ENCODE data around the gene SH3PXD2B.

Gene SH3PXD2B

DNA sequence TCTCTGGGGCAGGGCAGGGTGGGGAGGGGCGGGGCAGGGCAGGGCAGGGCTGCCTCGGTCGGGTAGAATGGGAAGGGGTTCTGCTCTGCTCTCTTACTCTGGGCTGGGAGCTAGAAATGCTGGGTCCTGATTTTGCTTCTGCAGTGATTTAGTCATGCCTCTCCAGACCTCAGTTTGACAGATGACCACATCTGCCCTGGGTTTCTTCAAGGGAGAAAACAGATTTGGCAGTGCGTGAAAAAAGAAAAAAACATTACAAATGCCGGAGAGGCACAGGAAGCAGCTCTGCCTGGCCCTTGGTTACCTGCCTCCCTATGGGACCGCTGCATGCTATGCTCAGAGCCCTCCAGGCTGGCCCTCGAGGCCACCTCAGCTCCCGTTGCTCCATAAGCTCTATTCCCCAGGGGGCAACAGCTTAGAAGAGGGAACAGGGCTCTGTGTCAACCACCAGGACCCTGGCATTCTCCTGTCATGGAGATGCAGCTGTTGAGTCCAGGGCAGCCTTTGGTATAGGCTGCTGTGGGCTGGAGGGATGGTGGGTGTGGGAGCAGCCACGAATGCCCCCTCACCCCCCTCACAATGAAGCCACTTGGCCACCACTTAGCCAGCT, 117.5 kb downstream of the SH3PXD2B start:
- no peaks in the 10 kb centered on the region for H3K79me2 ChIP-seq (ENCODE audit: control insufficient read depth, low read length)
- no peaks in the 10 kb centered on the region for H3K4me1 ChIP-seq (ENCODE audit: control insufficient read depth, low read length)
- H3K36me3 ChIP-seq (ENCODE audit: control insufficient read depth, low read length), result no peaks in the 10 kb centered on the region
- H3K27me3 ChIP-seq (ENCODE audit: control insufficient read depth, low read length), result no peaks in the 10 kb centered on the region
- no peak overlapping the region for H3K27ac ChIP-seq (ENCODE audit: low read depth, low read length)
- H3K9me2 ChIP-seq (replicated peaks; ENCODE audit: control insufficient read depth, low read length), result no peaks in the 10 kb centered on the region
- no peaks in the 10 kb centered on the region for H3K9me3 ChIP-seq (ENCODE audit: control insufficient read depth, insufficient read depth, low read length)
- no peak overlapping the region for H3K4me2 ChIP-seq (ENCODE audit: low read length)
- no peaks in the 10 kb centered on the region for H4K20me1 ChIP-seq (ENCODE audit: control insufficient read depth, insufficient read depth, low read depth, low read length)
- TF ChIP-seq EZH2phosphoT487 (IDR thresholded peaks at IDR 0.05; ENCODE audit: borderline replicate concordance, low read length), result no peak
- no peak overlapping the region for H3K4me3 ChIP-seq (ENCODE audit: low read length)
- no peaks in the 10 kb centered on the region for H3F3A ChIP-seq (ENCODE audit: control insufficient read depth, insufficient read depth)

DNA sequence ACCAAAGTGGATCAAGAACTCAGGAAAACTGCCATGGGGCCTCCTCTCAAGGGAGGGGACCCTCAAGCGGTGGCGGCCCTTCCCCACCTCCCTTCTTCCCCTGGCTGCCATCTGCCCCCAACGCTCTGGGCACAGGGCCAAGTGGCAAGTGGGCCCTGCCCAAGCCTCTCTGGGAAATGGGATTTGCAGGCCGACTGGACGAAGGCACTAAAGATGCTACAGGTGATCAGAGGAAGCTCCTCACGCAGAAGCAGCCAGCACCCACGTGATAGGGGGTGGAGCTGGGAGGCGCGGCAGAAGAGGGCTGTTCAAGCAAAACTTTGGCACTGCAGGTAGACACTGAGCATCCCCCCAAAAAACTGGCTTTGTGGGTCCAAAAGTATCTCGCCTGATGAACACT, 118.1 kb downstream of the SH3PXD2B start:
- Histone ChIP-seq H3F3A (ENCODE audit: control insufficient read depth, insufficient read depth) (no peaks in the 10 kb centered on the region), H3K36me3 (ENCODE audit: control insufficient read depth, low read length) (no peaks in the 10 kb centered on the region), H3K27ac (ENCODE audit: low read depth, low read length) (no peak overlapping the region), H4K20me1 (ENCODE audit: control insufficient read depth, insufficient read depth, low read depth, low read length) (no peaks in the 10 kb centered on the region), H3K27me3 (ENCODE audit: control insufficient read depth, low read length) (no peaks in the 10 kb centered on the region), H3K4me2 (ENCODE audit: low read length) (no peak overlapping the region), H3K4me1 (ENCODE audit: control insufficient read depth, low read length) (no peaks in the 10 kb centered on the region), H3K79me2 (ENCODE audit: control insufficient read depth, low read length) (no peaks in the 10 kb centered on the region), H3K9me2 (replicated peaks; ENCODE audit: control insufficient read depth, low read length) (no peaks in the 10 kb centered on the region), H3K9me3 (ENCODE audit: control insufficient read depth, insufficient read depth, low read length) (no peaks in the 10 kb centered on the region), H3K4me3 (ENCODE audit: low read length) (no peak overlapping the region)
- TF ChIP-seq, protein P1, sequence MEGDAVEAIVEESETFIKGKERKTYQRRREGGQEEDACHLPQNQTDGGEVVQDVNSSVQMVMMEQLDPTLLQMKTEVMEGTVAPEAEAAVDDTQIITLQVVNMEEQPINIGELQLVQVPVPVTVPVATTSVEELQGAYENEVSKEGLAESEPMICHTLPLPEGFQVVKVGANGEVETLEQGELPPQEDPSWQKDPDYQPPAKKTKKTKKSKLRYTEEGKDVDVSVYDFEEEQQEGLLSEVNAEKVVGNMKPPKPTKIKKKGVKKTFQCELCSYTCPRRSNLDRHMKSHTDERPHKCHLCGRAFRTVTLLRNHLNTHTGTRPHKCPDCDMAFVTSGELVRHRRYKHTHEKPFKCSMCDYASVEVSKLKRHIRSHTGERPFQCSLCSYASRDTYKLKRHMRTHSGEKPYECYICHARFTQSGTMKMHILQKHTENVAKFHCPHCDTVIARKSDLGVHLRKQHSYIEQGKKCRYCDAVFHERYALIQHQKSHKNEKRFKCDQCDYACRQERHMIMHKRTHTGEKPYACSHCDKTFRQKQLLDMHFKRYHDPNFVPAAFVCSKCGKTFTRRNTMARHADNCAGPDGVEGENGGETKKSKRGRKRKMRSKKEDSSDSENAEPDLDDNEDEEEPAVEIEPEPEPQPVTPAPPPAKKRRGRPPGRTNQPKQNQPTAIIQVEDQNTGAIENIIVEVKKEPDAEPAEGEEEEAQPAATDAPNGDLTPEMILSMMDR (IDR thresholded peaks at IDR 0.05; ENCODE audit: low read depth, low read length, poor library complexity, severe bottlenecking), result no peak
- no peak for TF ChIP-seq EZH2phosphoT487 (IDR thresholded peaks at IDR 0.05; ENCODE audit: borderline replicate concordance, low read length)

- Histone ChIP-seq H3K9me2 (replicated peaks; ENCODE audit: control insufficient read depth, low read length) (no peaks in the 10 kb centered on the region), H4K20me1 (ENCODE audit: control insufficient read depth, insufficient read depth, low read depth, low read length) (no peaks in the 10 kb centered on the region), H3K4me1 (ENCODE audit: control insufficient read depth, low read length) (no peaks in the 10 kb centered on the region), H3K9me3 (ENCODE audit: control insufficient read depth, insufficient read depth, low read length) (no peaks in the 10 kb centered on the region), H3K4me3 (ENCODE audit: low read length) (no peak overlapping the region), H3K79me2 (ENCODE audit: control insufficient read depth, low read length) (no peaks in the 10 kb centered on the region), H3K27me3 (ENCODE audit: control insufficient read depth, low read length) (no peaks in the 10 kb centered on the region), H3K27ac (ENCODE audit: low read depth, low read length) (no peak overlapping the region), H3F3A (ENCODE audit: control insufficient read depth, insufficient read depth) (no peaks in the 10 kb centered on the region), H3K36me3 (ENCODE audit: control insufficient read depth, low read length) (no peaks in the 10 kb centered on the region), H3K4me2 (ENCODE audit: low read length) (no peak overlapping the region)
- TF ChIP-seq, protein P1 (IDR thresholded peaks at IDR 0.05; ENCODE audit: low read depth, low read length, poor library complexity, severe bottlenecking), result no peak
- no peak for TF ChIP-seq EZH2phosphoT487 (IDR thresholded peaks at IDR 0.05; ENCODE audit: borderline replicate concordance, low read length)
These were observed 118.6 kb downstream of the SH3PXD2B start for GRCh38 chr5:172335721-172336120.

DNA sequence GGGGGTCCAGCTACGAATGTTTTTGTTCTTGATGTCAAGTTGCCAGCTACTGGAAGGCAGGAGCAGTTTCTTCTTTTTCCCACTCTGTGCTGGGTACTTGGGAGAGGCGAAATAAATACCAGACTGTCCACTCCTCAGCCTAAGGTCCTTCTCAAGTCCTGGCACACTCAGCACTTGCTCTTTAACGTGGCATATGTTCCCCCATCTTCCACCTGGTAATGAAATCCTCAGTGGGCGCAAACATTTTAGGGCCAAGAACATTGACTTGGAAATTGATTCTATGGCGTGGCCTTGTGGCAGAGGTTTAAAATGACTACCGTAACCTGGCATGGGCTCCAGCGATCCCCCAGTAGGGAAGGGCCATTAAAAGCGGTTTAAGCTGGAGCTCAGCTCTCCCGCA, 119.7 kb downstream of the SH3PXD2B start:
- no peaks in the 10 kb centered on the region for H3K79me2 ChIP-seq (ENCODE audit: control insufficient read depth, low read length)
- 0 out of 2 replicates have a peak, but pooled peaks cover 6% of the 10 kb centered on the region for H3K27me3 ChIP-seq (ENCODE audit: control insufficient read depth, low read length)
- H3F3A ChIP-seq (ENCODE audit: control insufficient read depth, insufficient read depth), result no peaks in the 10 kb centered on the region
- no peaks in the 10 kb centered on the region for H3K9me3 ChIP-seq (ENCODE audit: control insufficient read depth, insufficient read depth, low read length)
- H3K9me2 ChIP-seq (replicated peaks; ENCODE audit: control insufficient read depth, low read length), result no peaks in the 10 kb centered on the region
- no peaks in the 10 kb centered on the region for H3K4me1 ChIP-seq (ENCODE audit: control insufficient read depth, low read length)
- H3K36me3 ChIP-seq (ENCODE audit: control insufficient read depth, low read length), result no peaks in the 10 kb centered on the region
- no peak overlapping the region for H3K4me3 ChIP-seq (ENCODE audit: low read length)
- H4K20me1 ChIP-seq (ENCODE audit: control insufficient read depth, insufficient read depth, low read depth, low read length), result no peaks in the 10 kb centered on the region
- no peak overlapping the region for H3K4me2 ChIP-seq (ENCODE audit: low read length)
- no peak overlapping the region for H3K27ac ChIP-seq (ENCODE audit: low read depth, low read length)
- TF ChIP-seq, protein P1 (IDR thresholded peaks at IDR 0.05; ENCODE audit: low read depth, low read length, poor library complexity, severe bottlenecking), result no peak
- TF ChIP-seq EZH2phosphoT487 (IDR thresholded peaks at IDR 0.05; ENCODE audit: borderline replicate concordance, low read length), result no peak
